T-helper 2 cell treated with Interferon-gamma antibody and Interleukin-4, amounts not matched to agents 5 μg/mL and 100 μg/mL, for 36 hours (primary cell): ENCODE results near the gene ATP2C2.
"Not testable (repeated sequence)": the region's sequence is repeated elsewhere in the genome, so short reads cannot be mapped to it uniquely, and the experiment has no call there.

Experiments used
- DNase-seq: peaks from one replicate; pipeline ENCODE4 v3.0.0; 2021; ENCODE audit warnings: low spot score
- H3K27ac Mint-ChIP-seq: one replicate; pipeline ENCODE4 v1.8.0; 2021; ENCODE audit warnings: mild to moderate bottlenecking, mixed read lengths
- H3K27me3 Mint-ChIP-seq: one replicate; pipeline ENCODE4 v1.8.0; 2021; ENCODE audit warnings: low read depth, mixed read lengths
- H3K36me3 Mint-ChIP-seq: one replicate; pipeline ENCODE4 v1.8.0; 2021; ENCODE audit warnings: low read depth, mixed read lengths
- H3K4me1 Mint-ChIP-seq: one replicate; pipeline ENCODE4 v1.8.0; 2021; ENCODE audit warnings: low read depth, mixed read lengths
- H3K4me3 Mint-ChIP-seq: one replicate; pipeline ENCODE4 v1.8.0; 2022; ENCODE audit warnings: mild to moderate bottlenecking, moderate library complexity, mixed read lengths
- H3K9me3 Mint-ChIP-seq: one replicate; pipeline ENCODE4 v1.8.0; 2021; ENCODE audit warnings: mixed read lengths

Gene ATP2C2

DNA sequence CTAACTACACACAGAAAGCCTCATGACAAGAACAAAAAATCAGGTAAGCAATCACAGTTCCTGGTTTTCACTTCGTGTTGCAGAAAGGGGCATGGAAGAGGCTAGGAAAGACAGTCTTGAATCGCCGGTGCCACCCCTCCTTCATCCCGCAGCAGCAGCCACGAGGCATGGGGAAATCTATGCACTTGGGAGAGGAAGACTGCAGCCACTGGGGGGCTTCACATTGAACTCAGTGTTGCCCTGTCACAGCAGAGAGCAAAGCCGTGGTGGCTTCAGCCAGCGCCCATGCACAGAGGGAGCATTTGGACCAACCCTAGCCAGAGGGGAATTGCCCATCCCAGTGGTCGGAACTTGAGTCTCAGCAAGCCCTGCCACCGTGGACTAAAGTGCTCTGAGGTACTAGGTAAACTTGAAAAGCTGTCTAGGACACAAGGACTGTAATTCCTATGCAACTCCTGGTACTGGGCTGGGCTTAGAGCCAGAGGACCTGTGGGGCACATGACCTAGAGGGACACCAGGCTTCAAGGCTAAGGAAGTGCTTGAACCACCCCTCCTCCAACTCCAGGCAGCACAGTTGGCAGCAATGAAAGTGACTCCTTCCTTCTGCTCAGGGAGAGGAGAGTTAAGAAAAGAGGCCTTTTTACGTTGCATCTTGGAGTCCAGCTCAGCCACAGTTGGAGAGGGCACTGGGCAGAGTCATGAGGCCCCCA, 35.2 kb upstream of the ATP2C2 start:
- Mint-ChIP-seq H3K36me3 (no peaks in the 10 kb centered on the region), H3K27ac (no peak overlapping the region), H3K4me1 (no peaks in the 10 kb centered on the region), H3K4me3 (no peak overlapping the region), H3K27me3 (peaks cover 10% of the 10 kb centered on the region), H3K9me3 (peaks cover 3% of the 10 kb centered on the region)
- no peak for DNase-seq

DNA sequence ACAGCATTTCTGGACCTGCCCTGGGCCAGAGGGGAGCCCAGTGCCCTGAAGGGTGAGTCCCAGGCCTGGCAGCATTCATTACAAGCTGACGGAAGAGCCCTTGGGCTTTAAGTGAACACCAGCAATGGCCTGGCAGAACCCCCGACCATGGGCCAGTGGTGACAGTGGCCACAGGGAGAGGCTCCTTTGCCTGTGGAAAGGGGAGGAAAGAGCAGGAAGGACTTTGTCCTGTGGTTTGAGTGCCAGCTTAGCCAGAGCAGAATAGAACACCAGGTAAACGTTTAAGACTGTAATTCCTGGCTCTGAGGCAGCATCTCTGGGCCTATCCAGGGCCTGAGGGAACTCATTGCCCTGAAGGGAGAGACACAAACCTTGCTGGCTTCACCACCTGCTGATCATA, 34.3 kb upstream of the ATP2C2 start:
- Mint-ChIP-seq H3K27me3 (peaks cover 10% of the 10 kb centered on the region), H3K4me1 (no peaks in the 10 kb centered on the region), H3K36me3 (no peaks in the 10 kb centered on the region), H3K27ac (no peak overlapping the region), H3K4me3 (no peak overlapping the region), H3K9me3 (peaks cover 3% of the 10 kb centered on the region)
- DNase-seq, result no peak

DNA sequence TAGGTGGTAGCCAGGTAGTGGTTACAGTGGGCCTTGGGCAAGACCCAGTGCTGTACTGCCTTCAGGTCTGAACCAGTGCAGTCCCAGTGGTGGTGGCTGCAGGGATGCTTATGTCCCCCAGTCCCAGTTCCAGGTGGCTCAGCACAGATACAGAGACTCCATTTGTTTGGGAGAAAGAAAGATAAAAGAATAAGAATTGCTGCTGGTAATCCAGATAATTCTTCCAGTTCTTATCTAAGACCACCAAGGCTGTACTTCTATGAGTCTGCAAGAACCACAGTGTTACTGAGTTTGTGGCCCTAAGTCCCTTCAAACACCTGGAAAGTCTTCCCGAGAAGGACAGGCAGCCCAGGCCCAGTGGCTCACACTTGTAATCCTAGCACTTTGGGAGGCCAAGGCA, 33.9 kb upstream of the ATP2C2 start:
- H3K4me1 Mint-ChIP-seq, result no peaks in the 10 kb centered on the region
- no peak overlapping the region for H3K4me3 Mint-ChIP-seq
- no peak overlapping the region for H3K27ac Mint-ChIP-seq
- peaks cover 3% of the 10 kb centered on the region for H3K9me3 Mint-ChIP-seq
- no peaks in the 10 kb centered on the region for H3K36me3 Mint-ChIP-seq
- H3K27me3 Mint-ChIP-seq, result peaks cover 10% of the 10 kb centered on the region
- DNase-seq, result no peak

DNA sequence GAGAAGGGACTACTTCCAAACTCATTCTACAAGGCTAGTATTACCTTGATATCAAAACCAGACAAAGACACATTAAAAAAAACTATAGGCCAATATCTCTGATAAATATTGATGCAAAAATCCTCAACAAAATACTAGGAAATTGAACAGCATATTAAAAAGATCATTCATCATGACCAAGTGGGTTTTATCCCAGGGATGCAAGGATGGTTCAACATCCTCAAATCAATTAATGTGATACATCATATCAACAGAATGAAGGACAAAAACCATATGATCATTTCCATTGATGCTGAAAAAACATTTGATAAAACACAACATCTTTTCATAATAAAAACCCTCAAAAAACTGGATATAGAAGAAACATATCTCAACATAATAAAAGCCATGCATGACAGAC, 31.1 kb upstream of the ATP2C2 start:
- not testable (repeated sequence) for H3K4me1 Mint-ChIP-seq, H3K36me3 Mint-ChIP-seq, H3K27ac Mint-ChIP-seq, H3K4me3 Mint-ChIP-seq, H3K9me3 Mint-ChIP-seq, DNase-seq
- H3K27me3 Mint-ChIP-seq, result peaks cover 12% of the 10 kb centered on the region

DNA sequence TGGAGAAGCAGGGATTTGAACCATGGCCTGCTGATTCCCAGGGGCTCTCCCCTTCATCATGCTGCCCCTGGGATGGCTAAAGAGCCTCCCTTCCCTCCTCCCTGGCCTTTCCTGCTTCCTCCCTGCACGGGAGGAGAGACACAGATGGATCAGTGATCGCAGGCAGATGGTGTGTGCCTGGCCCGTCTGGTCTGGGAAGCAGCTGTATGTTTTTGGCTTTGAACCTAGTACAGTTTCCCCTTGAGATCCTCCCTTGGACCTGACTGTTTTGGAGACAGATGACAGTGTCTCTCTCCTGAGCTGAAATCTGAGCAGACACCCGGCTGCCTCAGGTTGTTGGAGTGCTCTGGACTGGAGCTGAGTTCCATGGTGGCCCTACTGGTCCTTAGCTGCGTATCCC, 29.0 kb upstream of the ATP2C2 start:
- Mint-ChIP-seq H3K27me3 (peaks cover 14% of the 10 kb centered on the region), H3K4me1 (no peaks in the 10 kb centered on the region), H3K36me3 (no peaks in the 10 kb centered on the region), H3K9me3 (peaks cover 3% of the 10 kb centered on the region), H3K27ac (no peak overlapping the region), H3K4me3 (no peak overlapping the region)
- no peak for DNase-seq

DNA sequence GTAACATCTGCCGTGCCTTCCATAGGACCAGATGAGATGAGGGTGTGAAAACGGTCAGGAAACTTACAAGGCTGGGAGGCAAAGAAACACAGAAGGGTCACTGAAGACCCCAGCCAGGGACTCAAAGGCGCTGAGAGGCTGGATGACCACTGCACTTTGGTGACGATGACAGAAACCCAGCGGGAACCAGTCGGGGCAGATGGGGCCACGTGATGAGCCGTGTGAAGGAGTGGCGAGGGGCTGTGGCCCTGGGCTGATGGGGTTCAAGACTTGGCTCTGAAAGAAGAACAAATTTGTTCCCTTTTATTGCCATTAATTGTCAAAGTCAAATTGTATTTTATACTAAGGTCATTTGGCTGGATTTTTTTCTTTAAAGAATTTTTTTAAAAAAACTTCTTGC, 28.6 kb upstream of the ATP2C2 start:
- H3K4me1 Mint-ChIP-seq, result no peaks in the 10 kb centered on the region
- peaks cover 3% of the 10 kb centered on the region for H3K9me3 Mint-ChIP-seq
- DNase-seq, result no peak
- H3K4me3 Mint-ChIP-seq, result no peak overlapping the region
- H3K36me3 Mint-ChIP-seq, result no peaks in the 10 kb centered on the region
- peaks cover 14% of the 10 kb centered on the region for H3K27me3 Mint-ChIP-seq
- no peak overlapping the region for H3K27ac Mint-ChIP-seq

DNA sequence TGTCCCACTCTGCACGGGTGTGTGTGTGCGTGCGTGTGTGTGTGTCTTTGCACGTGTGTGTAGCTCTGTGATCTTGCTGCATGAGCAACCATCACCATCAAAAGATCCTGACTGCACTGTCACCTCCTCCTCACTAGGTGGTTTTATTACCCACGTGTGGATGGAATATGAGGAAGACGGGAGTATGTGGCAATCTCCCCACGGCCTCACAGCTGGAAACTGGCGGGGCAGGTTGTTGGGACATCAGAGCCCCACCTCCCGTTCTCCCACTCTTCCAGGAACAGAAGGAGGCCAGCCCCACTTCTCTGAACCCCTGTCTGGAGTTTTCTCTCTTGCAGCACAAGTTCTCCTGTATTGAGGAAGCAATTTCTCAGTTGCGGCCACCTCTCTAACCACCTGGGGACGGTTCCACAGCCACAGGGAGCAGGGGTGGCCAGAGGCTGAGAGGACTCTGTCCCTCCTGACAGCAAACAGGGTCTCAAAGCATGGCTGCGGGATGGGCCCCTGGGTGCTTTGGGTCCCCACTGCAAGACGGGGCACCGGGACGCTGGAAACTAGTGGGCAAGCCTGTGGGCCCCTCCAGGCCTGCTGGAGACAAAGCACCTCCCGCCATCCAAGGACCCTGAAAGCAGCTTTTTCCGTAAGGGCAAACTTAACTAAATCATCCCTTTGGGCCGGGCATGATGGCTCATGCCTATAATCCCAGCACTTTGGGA, 27.9 kb upstream of the ATP2C2 start:
- peaks cover 12% of the 10 kb centered on the region for H3K27me3 Mint-ChIP-seq
- no peak for DNase-seq
- H3K4me1 Mint-ChIP-seq, result no peaks in the 10 kb centered on the region
- no peak overlapping the region for H3K27ac Mint-ChIP-seq
- peaks cover 3% of the 10 kb centered on the region for H3K9me3 Mint-ChIP-seq
- no peak overlapping the region for H3K4me3 Mint-ChIP-seq
- no peaks in the 10 kb centered on the region for H3K36me3 Mint-ChIP-seq

DNA sequence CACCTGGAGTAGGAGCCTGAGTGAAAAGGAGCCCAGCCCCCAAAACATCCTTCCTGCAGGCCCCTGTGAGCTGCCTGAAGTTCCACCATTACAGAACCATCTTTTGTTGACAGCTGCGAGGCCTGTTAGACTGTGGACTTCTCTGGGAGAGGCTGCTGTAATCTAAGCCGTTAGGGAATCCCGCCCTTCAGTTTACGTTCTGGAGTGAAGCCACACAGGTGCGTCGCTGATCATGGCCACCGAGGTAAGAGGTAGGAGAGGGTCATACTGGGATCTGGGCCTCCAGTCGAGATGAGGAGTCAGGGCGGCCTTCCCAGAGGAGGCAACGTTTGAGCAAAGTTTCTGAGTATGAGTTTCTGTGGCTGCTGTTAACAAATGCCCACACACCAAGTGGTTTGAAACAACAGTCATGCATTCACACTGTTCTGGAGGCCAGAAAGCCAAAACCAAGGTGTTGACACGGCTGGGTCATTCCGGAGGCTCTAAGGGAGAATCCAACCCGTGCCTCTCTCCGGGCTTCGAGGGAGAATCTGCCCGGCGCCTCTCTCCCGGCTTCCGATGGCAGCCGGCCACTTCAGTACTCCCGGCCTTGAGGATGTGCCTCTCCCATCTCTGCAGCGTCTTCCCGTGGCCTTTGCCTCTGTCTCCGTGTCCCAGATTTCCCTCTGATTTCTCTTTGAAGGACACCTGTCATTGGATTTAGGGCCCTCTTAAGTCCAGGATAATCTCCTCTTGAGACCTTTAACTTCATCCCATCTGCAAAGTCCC, 26.6 kb upstream of the ATP2C2 start:
- H3K4me1 Mint-ChIP-seq, result no peaks in the 10 kb centered on the region
- no peak overlapping the region for H3K4me3 Mint-ChIP-seq
- no peaks in the 10 kb centered on the region for H3K36me3 Mint-ChIP-seq
- H3K9me3 Mint-ChIP-seq, result peaks cover 3% of the 10 kb centered on the region
- H3K27ac Mint-ChIP-seq, result no peak overlapping the region
- peaks cover 9% of the 10 kb centered on the region for H3K27me3 Mint-ChIP-seq
- no peak for DNase-seq

DNA sequence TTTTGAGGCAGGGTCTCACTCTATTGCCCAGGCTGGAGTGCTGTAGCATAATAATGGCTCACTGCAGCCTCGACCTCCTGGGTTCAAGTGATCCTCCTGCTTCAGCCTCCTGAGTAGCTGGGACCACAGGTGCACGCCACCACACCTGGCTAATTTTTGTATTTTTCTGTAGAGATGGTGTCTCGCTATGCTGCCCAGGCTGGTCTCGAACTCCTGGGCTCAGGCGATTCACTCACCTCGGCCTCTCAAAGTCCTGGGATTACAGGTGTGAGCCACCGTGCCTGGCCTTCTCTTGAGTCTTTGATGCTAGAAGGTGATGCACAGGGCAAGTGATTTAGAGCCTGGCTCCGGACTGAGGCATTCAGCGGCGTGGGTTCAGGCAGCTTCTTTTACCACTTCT, 24.5 kb upstream of the ATP2C2 start:
- H3K27ac Mint-ChIP-seq, H3K9me3 Mint-ChIP-seq, H3K4me1 Mint-ChIP-seq, H3K36me3 Mint-ChIP-seq, DNase-seq, H3K27me3 Mint-ChIP-seq, H3K4me3 Mint-ChIP-seq: not testable (repeated sequence)

DNA sequence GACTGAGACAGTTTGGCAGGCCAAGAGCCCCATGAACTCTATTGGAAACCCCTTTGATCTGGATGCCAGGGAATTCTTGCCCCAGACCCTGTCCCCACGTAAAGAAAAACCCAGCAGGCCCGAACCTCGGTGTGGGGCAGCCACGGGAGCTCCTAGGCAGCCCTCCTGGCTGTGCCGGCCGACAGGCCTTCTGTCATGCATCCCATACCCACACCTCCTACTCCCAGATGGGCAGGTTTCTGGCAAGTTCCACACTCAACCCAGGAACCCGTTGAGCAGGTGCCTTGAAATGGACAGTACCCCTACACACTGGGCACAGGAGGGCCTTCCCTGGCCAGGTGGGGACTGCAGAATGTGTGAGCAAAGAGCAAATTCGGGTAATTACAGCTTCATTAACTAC, 23.6 kb upstream of the ATP2C2 start:
- H3K9me3 Mint-ChIP-seq, result no peaks in the 10 kb centered on the region
- no peaks in the 10 kb centered on the region for H3K36me3 Mint-ChIP-seq
- H3K27ac Mint-ChIP-seq, result no peak overlapping the region
- no peak overlapping the region for H3K4me3 Mint-ChIP-seq
- H3K4me1 Mint-ChIP-seq, result no peaks in the 10 kb centered on the region
- DNase-seq, result no peak
- peaks cover 5% of the 10 kb centered on the region for H3K27me3 Mint-ChIP-seq

DNA sequence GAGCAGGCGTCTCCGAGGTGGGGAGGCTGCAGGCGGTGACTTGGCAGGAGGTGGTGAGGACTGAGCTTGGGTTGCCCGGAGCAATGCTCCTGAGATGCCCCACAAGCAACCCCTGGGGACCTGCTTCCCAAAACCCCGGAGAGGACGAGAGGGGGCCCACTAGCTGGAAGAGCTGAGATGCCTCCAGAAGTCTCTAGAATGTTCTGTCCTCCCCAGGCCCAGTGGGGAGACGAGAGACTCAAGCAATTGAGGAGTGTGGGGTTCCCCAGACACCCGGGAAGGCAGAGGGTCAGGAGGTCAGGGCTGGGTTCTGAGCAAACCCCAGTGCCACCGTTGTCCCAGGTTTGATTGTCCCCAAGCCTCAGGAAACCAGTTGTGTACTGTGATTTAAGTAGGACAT, 21.2 kb upstream of the ATP2C2 start:
- Mint-ChIP-seq H3K4me3 (no peak overlapping the region), H3K4me1 (no peaks in the 10 kb centered on the region), H3K27me3 (peaks cover 5% of the 10 kb centered on the region), H3K27ac (no peak overlapping the region), H3K9me3 (no peaks in the 10 kb centered on the region), H3K36me3 (no peaks in the 10 kb centered on the region)
- DNase-seq, result no peak

DNA sequence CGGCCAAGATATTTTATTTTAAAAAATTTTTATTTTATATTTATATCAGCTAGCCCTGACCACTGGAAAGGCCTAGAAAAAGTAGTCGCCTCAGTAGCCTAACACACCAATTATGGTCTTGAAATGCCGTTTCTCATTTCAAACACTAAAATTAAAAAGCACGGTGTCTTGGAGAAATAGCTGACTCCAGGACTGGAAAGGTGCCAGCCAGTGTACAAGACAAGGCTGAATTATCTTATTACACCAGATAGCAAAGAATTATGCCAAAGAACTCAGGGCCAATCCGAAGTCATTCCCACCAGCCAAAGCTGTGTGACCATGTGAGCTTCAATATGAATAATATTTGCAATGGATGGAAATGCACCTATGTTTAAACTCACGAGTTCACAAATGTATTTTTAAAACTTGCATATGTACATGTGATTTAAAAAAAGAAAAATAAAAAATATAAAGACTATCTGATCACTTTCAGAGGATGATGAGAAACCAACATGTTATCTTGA, 19.9 kb upstream of the ATP2C2 start:
- H3K4me3 Mint-ChIP-seq, result no peak overlapping the region
- H3K4me1 Mint-ChIP-seq, result no peaks in the 10 kb centered on the region
- H3K27ac Mint-ChIP-seq, result no peak overlapping the region
- no peak for DNase-seq
- peaks cover 5% of the 10 kb centered on the region for H3K27me3 Mint-ChIP-seq
- H3K9me3 Mint-ChIP-seq, result no peaks in the 10 kb centered on the region
- H3K36me3 Mint-ChIP-seq, result no peaks in the 10 kb centered on the region

DNA sequence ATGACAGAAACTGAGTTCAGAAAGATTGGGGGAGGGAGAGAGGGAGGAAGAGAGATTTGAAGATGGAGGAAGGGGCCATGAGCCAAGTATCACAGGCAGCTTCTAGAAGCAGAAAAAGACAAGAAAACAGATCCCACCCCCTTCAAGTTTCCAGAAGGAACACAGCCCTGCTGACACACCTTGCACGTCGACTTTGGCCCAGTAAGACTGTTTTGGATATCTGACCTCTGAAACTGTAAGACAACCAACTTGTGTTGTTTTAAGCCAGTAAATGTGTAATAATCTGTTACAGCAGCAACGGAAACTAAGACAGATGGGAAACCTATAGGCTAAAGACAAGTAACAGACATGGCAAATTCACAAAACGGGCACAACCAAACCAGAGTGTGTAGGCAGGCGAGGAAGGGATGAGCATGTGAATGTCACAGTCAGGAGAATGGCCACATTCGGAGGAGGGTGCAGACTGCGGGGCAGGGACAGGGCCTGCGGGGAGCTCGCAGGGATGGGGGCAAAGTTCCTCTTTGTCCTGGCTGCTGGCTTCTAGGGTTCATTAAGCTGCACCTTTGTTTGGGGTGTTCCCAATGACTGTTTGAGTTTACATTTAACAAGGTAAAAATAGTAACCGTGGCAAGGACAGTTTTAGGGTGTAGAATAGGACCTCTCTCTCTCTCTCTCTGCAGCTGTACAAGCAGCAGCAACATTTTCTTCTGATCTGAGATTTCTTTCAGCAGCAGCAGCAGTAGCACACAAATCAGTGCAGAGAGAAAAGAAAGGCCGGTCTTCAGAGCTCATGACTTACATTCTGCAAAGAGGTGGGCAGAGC, 18.3 kb upstream of the ATP2C2 start:
- no peak for DNase-seq
- Mint-ChIP-seq H3K9me3 (no peaks in the 10 kb centered on the region), H3K36me3 (no peaks in the 10 kb centered on the region), H3K27ac (no peak overlapping the region), H3K4me1 (no peaks in the 10 kb centered on the region), H3K27me3 (peaks cover 4% of the 10 kb centered on the region), H3K4me3 (no peak overlapping the region)
